Loucy (cell line): ENCODE data around the gene OPRL1.

Experiments
- CTCF ChIP-seq: fragments of 200-600 bp; sonication (generic); conservative IDR thresholded peaks from 2 replicates; pipeline ENCODE4 v1.5.1; 2014; ENCODE audit warnings: mild to moderate bottlenecking, antibody characterized with exemption, low read length
- EZH2phosphoT487 ChIP-seq: fragments of 200-600 bp; IDR thresholded peaks from 2 replicates; pipeline ENCODE4 v1.6.1; 2018; ENCODE audit warnings: antibody characterized with exemption, mild to moderate bottlenecking, moderate library complexity, borderline replicate concordance

GRCh38 chr20:64031822-64032314 is 48.0 kb upstream of the OPRL1 start:
- TF ChIP-seq CTCF (no peak), EZH2phosphoT487 (no peak)
